ENCODE data around the gene AICDA. TPM values are rescaled to one million over a fixed set of nuclear protein-coding genes. Genes with fewer than 3 reads are reported as not detected.
A peak's percentile ranks its signal among the peaks of the same experiment; 100 is the strongest.
"Not testable (repeated sequence)": the region's sequence is repeated elsewhere in the genome, so short reads cannot be mapped to it uniquely, and the experiment has no call there.

The AICDA gene
- not detected in 2 replicates for total RNA-seq

- no peak for DNase-seq (ENCODE audit: low read depth in 2 of 2)
Observed at GRCh38 chr12:8612629-8613028, at the start of gene AICDA. Gene AICDA (minus strand): TSS chr12:8612859. CDS start chr12:8612767, 92 bp downstream.

- DNase-seq (ENCODE audit: low read depth in 2 of 2) = no peak
Observed at GRCh38 chr12:8661751-8662150, 49.1 kb upstream of the AICDA start.

- DNase-seq (ENCODE audit: low read depth in 2 of 2) = peak in 1 of 2 donors; percentile 6
Observed at GRCh38 chr12:8661016-8661415, 48.4 kb upstream of the AICDA start.

- DNase-seq (ENCODE audit: low read depth in 2 of 2) = no peak
Observed at GRCh38 chr12:8658346-8658745, 45.7 kb upstream of the AICDA start.

- DNase-seq (ENCODE audit: low read depth in 2 of 2) = no peak
Observed at GRCh38 chr12:8655421-8655820, 42.8 kb upstream of the AICDA start.

- no peak for DNase-seq (ENCODE audit: low read depth in 2 of 2)
Observed at GRCh38 chr12:8648576-8649205, 36.0 kb upstream of the AICDA start.

- no peak for DNase-seq (ENCODE audit: low read depth in 2 of 2)
Observed at GRCh38 chr12:8647968-8648367, 35.3 kb upstream of the AICDA start.

- no peak for DNase-seq (ENCODE audit: low read depth in 2 of 2)
Observed at GRCh38 chr12:8644345-8645248, 31.9 kb upstream of the AICDA start.

- DNase-seq (ENCODE audit: low read depth in 2 of 2) = no peak
Observed at GRCh38 chr12:8642775-8643174, 30.1 kb upstream of the AICDA start.

- DNase-seq (ENCODE audit: low read depth in 2 of 2) = no peak
Observed at GRCh38 chr12:8639936-8640335, 27.3 kb upstream of the AICDA start.

GRCh38 chr12:8638951-8639350 is 26.3 kb upstream of the AICDA start:
- no peak for DNase-seq (ENCODE audit: low read depth in 2 of 2)

GRCh38 chr12:8637666-8638065 is 25.0 kb upstream of the AICDA start:
- DNase-seq (ENCODE audit: low read depth in 2 of 2) = no peak

GRCh38 chr12:8637244-8637643 is 24.6 kb upstream of the AICDA start:
- no peak for DNase-seq (ENCODE audit: low read depth in 2 of 2)

- no peak for DNase-seq (ENCODE audit: low read depth in 2 of 2)
Observed at GRCh38 chr12:8636581-8636980, 23.9 kb upstream of the AICDA start.

- DNase-seq (ENCODE audit: low read depth in 2 of 2) = not testable (repeated sequence)
Observed at GRCh38 chr12:8636007-8636346, 23.3 kb upstream of the AICDA start.

- not testable (repeated sequence) for DNase-seq (ENCODE audit: low read depth in 2 of 2)
Observed at GRCh38 chr12:8635342-8636006, 22.8 kb upstream of the AICDA start.

- no peak for DNase-seq (ENCODE audit: low read depth in 2 of 2)
Observed at GRCh38 chr12:8630131-8630530, 17.5 kb upstream of the AICDA start.

- DNase-seq (ENCODE audit: low read depth in 2 of 2) = no peak
Observed at GRCh38 chr12:8629486-8630033, 16.9 kb upstream of the AICDA start.

GRCh38 chr12:8628731-8629130 is 16.1 kb upstream of the AICDA start:
- no peak for DNase-seq (ENCODE audit: low read depth in 2 of 2)

GRCh38 chr12:8624750-8625149 is 12.1 kb upstream of the AICDA start:
- DNase-seq (ENCODE audit: low read depth in 2 of 2) = not testable (repeated sequence)

- DNase-seq (ENCODE audit: low read depth in 2 of 2) = no peak
Observed at GRCh38 chr12:8622646-8623045, 10.0 kb upstream of the AICDA start.

GRCh38 chr12:8615206-8615605 is 2.5 kb upstream of the AICDA start:
- DNase-seq (ENCODE audit: low read depth in 2 of 2) = no peak

All from dermis microvascular lymphatic vessel endothelial cell (primary cell).